ENCODE results near the gene ARVCF. TPM values are rescaled to one million over a fixed set of nuclear protein-coding genes. Genes with fewer than 3 reads are reported as not detected.

Gene ARVCF, protein sequence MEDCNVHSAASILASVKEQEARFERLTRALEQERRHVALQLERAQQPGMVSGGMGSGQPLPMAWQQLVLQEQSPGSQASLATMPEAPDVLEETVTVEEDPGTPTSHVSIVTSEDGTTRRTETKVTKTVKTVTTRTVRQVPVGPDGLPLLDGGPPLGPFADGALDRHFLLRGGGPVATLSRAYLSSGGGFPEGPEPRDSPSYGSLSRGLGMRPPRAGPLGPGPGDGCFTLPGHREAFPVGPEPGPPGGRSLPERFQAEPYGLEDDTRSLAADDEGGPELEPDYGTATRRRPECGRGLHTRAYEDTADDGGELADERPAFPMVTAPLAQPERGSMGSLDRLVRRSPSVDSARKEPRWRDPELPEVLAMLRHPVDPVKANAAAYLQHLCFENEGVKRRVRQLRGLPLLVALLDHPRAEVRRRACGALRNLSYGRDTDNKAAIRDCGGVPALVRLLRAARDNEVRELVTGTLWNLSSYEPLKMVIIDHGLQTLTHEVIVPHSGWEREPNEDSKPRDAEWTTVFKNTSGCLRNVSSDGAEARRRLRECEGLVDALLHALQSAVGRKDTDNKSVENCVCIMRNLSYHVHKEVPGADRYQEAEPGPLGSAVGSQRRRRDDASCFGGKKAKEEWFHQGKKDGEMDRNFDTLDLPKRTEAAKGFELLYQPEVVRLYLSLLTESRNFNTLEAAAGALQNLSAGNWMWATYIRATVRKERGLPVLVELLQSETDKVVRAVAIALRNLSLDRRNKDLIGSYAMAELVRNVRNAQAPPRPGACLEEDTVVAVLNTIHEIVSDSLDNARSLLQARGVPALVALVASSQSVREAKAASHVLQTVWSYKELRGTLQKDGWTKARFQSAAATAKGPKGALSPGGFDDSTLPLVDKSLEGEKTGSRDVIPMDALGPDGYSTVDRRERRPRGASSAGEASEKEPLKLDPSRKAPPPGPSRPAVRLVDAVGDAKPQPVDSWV
- total RNA-seq, result 2.6 and 4.1 TPM in 2 replicates

DNA sequence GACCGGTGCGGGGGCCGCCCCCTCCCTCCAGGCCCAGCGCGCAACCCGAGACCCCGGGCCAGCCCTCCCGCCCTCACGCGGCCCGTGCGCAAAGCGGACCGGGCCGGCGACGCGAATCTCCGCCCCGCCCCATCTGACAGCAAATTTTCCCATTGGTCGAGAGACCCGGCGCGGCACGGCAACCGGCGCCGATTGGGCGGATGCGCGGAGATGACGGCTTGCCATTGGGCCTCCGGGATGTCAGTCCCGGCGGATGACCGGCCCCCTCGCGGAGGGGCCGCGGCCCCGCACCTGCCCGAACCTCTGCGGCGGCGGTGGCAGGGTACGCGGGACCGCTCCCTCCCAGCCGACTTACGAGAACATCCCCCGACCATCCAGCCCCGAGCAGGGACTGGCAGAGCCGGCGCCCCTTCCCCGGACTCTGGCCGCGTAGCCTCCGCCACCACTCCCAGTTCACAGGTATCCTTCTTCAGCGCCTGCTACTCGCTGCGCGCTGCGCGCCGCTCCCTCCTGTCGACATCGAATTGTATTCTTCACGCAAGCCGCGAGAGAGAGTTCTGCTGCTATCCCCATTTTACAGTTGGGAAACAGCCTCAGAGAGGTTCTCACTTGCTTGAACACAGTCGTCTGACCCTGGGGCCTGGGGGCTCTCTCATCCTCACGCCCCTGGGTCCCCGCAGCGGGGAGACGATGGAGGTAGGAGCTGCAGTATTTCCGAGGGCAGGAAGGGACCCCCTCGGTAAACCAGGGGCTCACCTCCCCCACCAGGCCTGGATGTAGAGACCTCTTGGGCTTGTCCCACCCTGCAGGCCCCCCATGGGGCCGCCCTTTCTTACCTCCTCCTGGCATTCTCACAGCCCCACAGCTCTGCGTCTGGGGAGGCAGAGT lies at the start of gene ARVCF:
Gene ARVCF (minus strand): TSS at position 90 of the 888 bp plus-strand sequence. CDS start 26,029 bp downstream, outside the sequence.
- Mint-ChIP-seq H3K4me3 (peak within 1 kb of the TSS; percentile 89), H3K36me3 (ENCODE audit: low read depth) (peaks cover 2% of the 10 kb centered on the region), H3K4me1 (peaks cover 16% of the 10 kb centered on the region), H3K27me3 (peaks cover 25% of the 10 kb centered on the region), H3K9me3 (no peaks in the 10 kb centered on the region), H3K27ac (no peak within 1 kb of the TSS)
- intact Hi-C loops (cut with micrococcal nuclease), result loop anchor here (1.0 kb wide), 1 partner anchor 47 kb away; no protein-coding TSS in a partner anchor
- peak; percentile 98 for DNase-seq

- H3K36me3 Mint-ChIP-seq (ENCODE audit: low read depth), result peaks cover 6% of the 10 kb centered on the region
- DNase-seq, result no peak
- no peak overlapping the region for H3K27ac Mint-ChIP-seq
- intact Hi-C loops (cut with micrococcal nuclease), result no loop called here
- H3K27me3 Mint-ChIP-seq, result no peaks in the 10 kb centered on the region
- H3K9me3 Mint-ChIP-seq, result no peaks in the 10 kb centered on the region
- peaks cover 2% of the 10 kb centered on the region for H3K4me1 Mint-ChIP-seq
- H3K4me3 Mint-ChIP-seq, result no peak overlapping the region
These were observed 49.4 kb upstream of the ARVCF start for GRCh38 chr22:20065896-20066616.

GRCh38 chr22:20064545-20065262 lies 48.1 kb upstream of the ARVCF start:
- Mint-ChIP-seq H3K4me1 (peaks cover 2% of the 10 kb centered on the region), H3K9me3 (no peaks in the 10 kb centered on the region), H3K27me3 (no peaks in the 10 kb centered on the region), H3K36me3 (ENCODE audit: low read depth) (peaks cover 9% of the 10 kb centered on the region), H3K27ac (no peak overlapping the region), H3K4me3 (no peak overlapping the region)
- intact Hi-C loops (cut with micrococcal nuclease), result no loop called here
- DNase-seq, result no peak

DNA sequence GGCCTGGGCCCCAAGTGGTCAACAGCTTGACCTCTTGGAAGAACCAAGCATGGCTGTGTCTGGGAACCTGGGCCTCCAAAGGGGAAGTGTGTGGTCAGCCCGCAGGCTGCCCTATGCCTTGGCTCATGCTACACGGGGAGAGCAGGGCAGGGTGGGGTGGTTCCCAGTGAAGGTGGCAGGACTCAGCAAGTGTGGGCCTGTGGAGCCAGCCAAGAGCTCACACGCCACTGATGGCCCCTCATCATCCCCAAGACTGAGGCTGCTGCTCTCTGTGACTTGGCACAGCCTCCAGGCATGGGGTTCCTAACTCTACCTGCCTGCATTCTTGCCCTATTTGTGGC lies 47.5 kb upstream of the ARVCF start:
- Mint-ChIP-seq H3K4me3 (no peak overlapping the region), H3K27ac (no peak overlapping the region), H3K27me3 (no peaks in the 10 kb centered on the region), H3K9me3 (no peaks in the 10 kb centered on the region), H3K4me1 (peaks cover 2% of the 10 kb centered on the region), H3K36me3 (ENCODE audit: low read depth) (peaks cover 9% of the 10 kb centered on the region)
- intact Hi-C loops (cut with micrococcal nuclease), result no loop called here
- DNase-seq, result no peak

DNA sequence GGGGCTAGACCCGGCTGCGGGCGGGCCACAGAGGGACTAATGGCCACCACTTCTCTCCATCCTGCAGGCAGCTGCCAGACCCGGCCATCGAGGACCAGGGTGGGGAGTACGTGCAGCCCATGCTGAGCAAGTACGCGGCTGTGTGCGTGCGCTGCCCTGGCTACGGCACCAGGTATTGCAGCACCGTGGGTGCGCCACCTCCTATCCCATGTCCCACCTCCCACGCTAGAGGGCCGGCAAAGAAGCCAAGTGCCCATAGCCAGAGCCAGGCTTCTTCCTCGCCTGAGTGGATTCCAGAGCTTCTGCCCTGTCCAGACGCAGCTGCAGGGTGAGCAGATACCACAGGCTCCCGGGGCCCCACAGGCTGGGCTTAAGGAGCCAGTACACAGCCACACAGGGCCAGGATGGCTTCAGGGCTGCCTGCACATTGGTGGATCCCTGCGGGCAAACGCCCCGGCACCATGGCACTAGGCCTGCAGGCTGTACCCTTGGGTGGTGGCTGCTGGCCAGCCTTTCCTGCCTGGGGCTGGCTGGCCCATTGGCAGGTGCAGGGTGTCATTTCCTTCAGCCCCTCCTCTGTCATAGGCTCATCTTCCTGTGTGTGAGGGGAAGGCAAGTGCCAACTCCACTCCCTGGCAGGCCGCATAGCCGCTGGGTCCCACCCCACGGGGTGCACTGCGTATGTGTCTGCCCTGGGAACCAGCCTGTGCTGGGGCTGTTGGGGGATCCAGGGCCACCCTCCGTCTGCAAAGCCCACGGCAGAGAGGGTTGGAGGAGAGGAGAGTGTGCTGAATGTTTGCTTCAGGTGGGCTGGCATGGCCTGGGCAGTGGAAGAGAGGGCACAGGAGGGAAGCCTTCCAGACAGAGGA lies 46.9 kb upstream of the ARVCF start:
- Mint-ChIP-seq H3K9me3 (no peaks in the 10 kb centered on the region), H3K4me1 (peaks cover 5% of the 10 kb centered on the region), H3K27ac (no peak overlapping the region), H3K4me3 (no peak overlapping the region), H3K27me3 (no peaks in the 10 kb centered on the region), H3K36me3 (ENCODE audit: low read depth) (peaks cover 12% of the 10 kb centered on the region)
- no peak for DNase-seq
- intact Hi-C loops (cut with micrococcal nuclease), result no loop called here

GRCh38 chr22:20062766-20063083 lies 46.1 kb upstream of the ARVCF start:
- no peak overlapping the region for H3K4me3 Mint-ChIP-seq
- no peaks in the 10 kb centered on the region for H3K27me3 Mint-ChIP-seq
- intact Hi-C loops (cut with micrococcal nuclease), result no loop called here
- H3K36me3 Mint-ChIP-seq (ENCODE audit: low read depth), result peaks cover 13% of the 10 kb centered on the region
- no peaks in the 10 kb centered on the region for H3K9me3 Mint-ChIP-seq
- peaks cover 5% of the 10 kb centered on the region for H3K4me1 Mint-ChIP-seq
- no peak for DNase-seq
- peak overlapping the region; percentile 8 for H3K27ac Mint-ChIP-seq

DNA sequence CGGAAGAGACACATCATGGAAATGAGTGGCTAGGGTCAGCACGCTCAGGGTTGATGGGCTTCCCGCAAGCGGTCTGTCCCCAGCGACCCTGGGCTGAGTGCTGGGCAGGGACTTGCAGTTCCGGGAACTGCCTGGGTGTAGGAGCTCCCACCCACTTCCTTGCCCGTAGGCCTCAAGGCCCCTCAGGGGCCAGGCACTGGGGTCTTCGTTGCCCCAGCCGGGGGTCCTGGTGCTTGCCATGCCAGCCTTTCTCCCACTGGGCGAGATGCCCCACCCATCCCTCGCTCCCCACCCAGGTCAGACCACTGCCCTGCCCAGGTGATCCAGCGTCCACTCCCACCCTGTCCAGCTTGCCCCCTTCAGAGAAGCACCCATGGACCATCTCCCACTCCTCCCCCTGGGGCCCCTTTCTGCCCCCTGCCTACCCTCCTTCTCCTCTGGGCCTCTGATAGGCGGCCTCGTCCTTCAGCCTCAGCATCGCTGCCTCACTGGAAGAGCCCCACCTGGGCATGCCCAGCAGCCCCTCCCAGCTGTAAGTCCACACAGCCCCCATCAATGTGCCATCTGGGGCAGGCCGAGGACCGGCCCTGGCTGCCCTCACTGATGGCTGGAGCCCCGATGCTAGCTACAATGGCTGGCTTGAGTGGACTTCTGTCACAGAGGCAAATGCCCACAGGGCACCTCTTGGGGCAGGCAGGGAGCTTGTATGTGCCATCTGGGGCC lies 45.6 kb upstream of the ARVCF start:
- peaks cover 13% of the 10 kb centered on the region for H3K36me3 Mint-ChIP-seq (ENCODE audit: low read depth)
- H3K9me3 Mint-ChIP-seq, result no peaks in the 10 kb centered on the region
- DNase-seq, result no peak
- H3K4me1 Mint-ChIP-seq, result peaks cover 5% of the 10 kb centered on the region
- intact Hi-C loops (cut with micrococcal nuclease), result no loop called here
- no peaks in the 10 kb centered on the region for H3K27me3 Mint-ChIP-seq
- no peak overlapping the region for H3K4me3 Mint-ChIP-seq
- peak overlapping the region; percentile 60 for H3K27ac Mint-ChIP-seq

GRCh38 chr22:20061481-20061861 lies 44.8 kb upstream of the ARVCF start:
- Mint-ChIP-seq H3K9me3 (no peaks in the 10 kb centered on the region), H3K36me3 (ENCODE audit: low read depth) (peaks cover 13% of the 10 kb centered on the region), H3K4me3 (no peak overlapping the region), H3K4me1 (peaks cover 5% of the 10 kb centered on the region), H3K27ac (no peak overlapping the region), H3K27me3 (no peaks in the 10 kb centered on the region)
- no peak for DNase-seq
- intact Hi-C loops (cut with micrococcal nuclease), result no loop called here

- no peak overlapping the region for H3K4me3 Mint-ChIP-seq
- H3K36me3 Mint-ChIP-seq (ENCODE audit: low read depth), result peaks cover 13% of the 10 kb centered on the region
- DNase-seq, result no peak
- H3K27ac Mint-ChIP-seq, result no peak overlapping the region
- no peaks in the 10 kb centered on the region for H3K27me3 Mint-ChIP-seq
- intact Hi-C loops (cut with micrococcal nuclease), result no loop called here
- peaks cover 5% of the 10 kb centered on the region for H3K4me1 Mint-ChIP-seq
- no peaks in the 10 kb centered on the region for H3K9me3 Mint-ChIP-seq
These were observed 44.3 kb upstream of the ARVCF start for GRCh38 chr22:20060700-20061480.

GRCh38 chr22:20058989-20059770 lies 42.6 kb upstream of the ARVCF start:
- H3K27ac Mint-ChIP-seq, result peak overlapping the region; percentile 14

More at GRCh38 chr22:20058989-20059770, 42.6 kb upstream of the ARVCF start:
- peaks cover 15% of the 10 kb centered on the region for H3K36me3 Mint-ChIP-seq (ENCODE audit: low read depth)
- no peaks in the 10 kb centered on the region for H3K9me3 Mint-ChIP-seq
- intact Hi-C loops (cut with micrococcal nuclease), result no loop called here
- H3K27me3 Mint-ChIP-seq, result no peaks in the 10 kb centered on the region
- no peak overlapping the region for H3K4me3 Mint-ChIP-seq
- peaks cover 5% of the 10 kb centered on the region for H3K4me1 Mint-ChIP-seq
- DNase-seq, result no peak

Measured in activated CD4-positive, alpha-beta T cell treated with anti-CD3 and anti-CD28 coated beads, Interleukin-2, amount 10 ng/mL, durations not matched to agents 24 days and 14 days (primary cell).